SJCRH30 (cell line): ENCODE results near the gene DDX39A. TPM values are rescaled to one million over a fixed set of nuclear protein-coding genes. Genes with fewer than 3 reads are reported as not detected.

ENCODE experiments used
- DNase-seq, 2 experiments: peaks; one replicate each; pipeline ENCODE4 v3.0.0-alpha.2; 2015 to 2020
- H3K27ac ChIP-seq: fragments of 250-450 bp; sonication (Bioruptor Pico); 2 replicates; pipeline ENCODE4 v1.5.1; 2020; ENCODE audit warnings: mild to moderate bottlenecking, moderate library complexity
- H3K27me3 ChIP-seq: fragments of 250-450 bp; sonication (Bioruptor Pico); 2 replicates; pipeline ENCODE4 v1.5.1; 2020; ENCODE audit warnings: mild to moderate bottlenecking, moderate library complexity
- H3K36me3 ChIP-seq: fragments of 250-450 bp; sonication (Bioruptor Pico); 2 replicates; pipeline ENCODE4 v1.5.1; 2020; ENCODE audit warnings: mild to moderate bottlenecking, moderate library complexity
- H3K4me1 ChIP-seq: fragments of 250-450 bp; sonication (Bioruptor Pico); 2 replicates; pipeline ENCODE4 v1.5.1; 2020; ENCODE audit warnings: mild to moderate bottlenecking, moderate library complexity
- H3K4me3 ChIP-seq: fragments of 250-450 bp; sonication (Bioruptor Pico); 2 replicates; pipeline ENCODE4 v1.5.1; 2020; ENCODE audit warnings: mild to moderate bottlenecking, moderate library complexity
- H3K9me3 ChIP-seq: fragments of 250-450 bp; sonication (Bioruptor Pico); replicated peaks from 2 replicates; pipeline ENCODE4 v1.5.1; 2020; ENCODE audit warnings: mild to moderate bottlenecking, moderate library complexity
- total RNA-seq: library from RNA; depleted of rRNA; stranded (reverse); fragments of >200 nt; shearing (Covaris generic); gene quantifications from 2 replicates; pipeline ENCODE4 v1.2.3, GENCODE V29; 2014

DDX39A gene
- total RNA-seq, 1 experiment from 2014 or later: 188 TPM

- Histone ChIP-seq H3K4me3 (no peak overlapping the region), H3K27ac (no peak overlapping the region), H3K27me3 (no peaks in the 10 kb centered on the region), H3K9me3 (no peaks in the 10 kb centered on the region), H3K4me1 (peaks cover 21% of the 10 kb centered on the region), H3K36me3 (peaks cover 30% of the 10 kb centered on the region)
- DNase-seq: no peak
These were observed 2.3 kb downstream of the DDX39A start for GRCh38 chr19:14416817-14417231.

GRCh38 chr19:14414926-14415690 lies 4.0 kb downstream of the DDX39A start:
- Histone ChIP-seq H3K4me3 (no peak overlapping the region), H3K27ac (no peak overlapping the region), H3K4me1 (peaks cover 21% of the 10 kb centered on the region), H3K9me3 (no peaks in the 10 kb centered on the region), H3K36me3 (peaks cover 47% of the 10 kb centered on the region), H3K27me3 (no peaks in the 10 kb centered on the region)
- DNase-seq: no peak

GRCh38 chr19:14413693-14414181 lies 5.4 kb downstream of the DDX39A start:
- H3K4me3 ChIP-seq: no peak overlapping the region
- no peaks in the 10 kb centered on the region for H3K27me3 ChIP-seq
- no peaks in the 10 kb centered on the region for H3K9me3 ChIP-seq
- peak; percentile 66 to 77 for DNase-seq
- no peak overlapping the region; the same call in 1 of the 2 replicates for H3K27ac ChIP-seq
- peaks cover 61% of the 10 kb centered on the region for H3K36me3 ChIP-seq
- peaks cover 18% of the 10 kb centered on the region for H3K4me1 ChIP-seq

GRCh38 chr19:14412996-14413692 lies 6.0 kb downstream of the DDX39A start:
- H3K36me3 ChIP-seq: peaks cover 66% of the 10 kb centered on the region
- no peak for DNase-seq
- H3K4me1 ChIP-seq: peaks cover 18% of the 10 kb centered on the region

GRCh38 chr19:14412324-14412995 lies 6.7 kb downstream of the DDX39A start:
- Histone ChIP-seq H3K36me3 (peaks cover 73% of the 10 kb centered on the region), H3K4me3 (no peak overlapping the region)
- no peak for DNase-seq

More at GRCh38 chr19:14412996-14413692, 6.0 kb downstream of the DDX39A start:
- H3K27me3 ChIP-seq: no peaks in the 10 kb centered on the region
- no peak overlapping the region; the same call in 1 of the 2 replicates for H3K27ac ChIP-seq
- no peaks in the 10 kb centered on the region for H3K9me3 ChIP-seq
- no peak overlapping the region for H3K4me3 ChIP-seq

GRCh38 chr19:14411938-14412245 lies 7.2 kb downstream of the DDX39A start:
- H3K9me3 ChIP-seq: no peaks in the 10 kb centered on the region
- peaks cover 18% of the 10 kb centered on the region for H3K4me1 ChIP-seq
- no peak for DNase-seq
- no peak overlapping the region for H3K27ac ChIP-seq
- H3K27me3 ChIP-seq: no peaks in the 10 kb centered on the region
- no peak overlapping the region for H3K4me3 ChIP-seq
- peaks cover 79% of the 10 kb centered on the region for H3K36me3 ChIP-seq

More at GRCh38 chr19:14412324-14412995, 6.7 kb downstream of the DDX39A start:
- Histone ChIP-seq H3K9me3 (no peaks in the 10 kb centered on the region), H3K27me3 (no peaks in the 10 kb centered on the region), H3K4me1 (peaks cover 18% of the 10 kb centered on the region), H3K27ac (no peak overlapping the region)

- no peak for DNase-seq
- no peak overlapping the region for H3K4me3 ChIP-seq
- H3K27me3 ChIP-seq: no peaks in the 10 kb centered on the region
- peaks cover 81% of the 10 kb centered on the region for H3K36me3 ChIP-seq
- H3K27ac ChIP-seq: no peak overlapping the region
- H3K9me3 ChIP-seq: no peaks in the 10 kb centered on the region
- H3K4me1 ChIP-seq: peaks cover 18% of the 10 kb centered on the region
These were observed 7.8 kb downstream of the DDX39A start for GRCh38 chr19:14411161-14411937.

GRCh38 chr19:14410091-14411051 lies 8.8 kb downstream of the DDX39A start:
- Histone ChIP-seq H3K36me3 (peaks cover 82% of the 10 kb centered on the region), H3K9me3 (no peaks in the 10 kb centered on the region), H3K4me3 (no peak overlapping the region), H3K4me1 (peaks cover 18% of the 10 kb centered on the region), H3K27ac (no peak overlapping the region), H3K27me3 (no peaks in the 10 kb centered on the region)
- DNase-seq: no peak

- DNase-seq: no peak
- H3K27me3 ChIP-seq: no peaks in the 10 kb centered on the region
- no peaks in the 10 kb centered on the region for H3K9me3 ChIP-seq
- H3K4me1 ChIP-seq: peaks cover 16% of the 10 kb centered on the region
- no peak overlapping the region for H3K4me3 ChIP-seq
- H3K27ac ChIP-seq: no peak overlapping the region
- H3K36me3 ChIP-seq: peaks cover 84% of the 10 kb centered on the region
These were observed 9.8 kb downstream of the DDX39A start for GRCh38 chr19:14409146-14410023.

GRCh38 chr19:14408491-14409145 lies 10.5 kb downstream of the DDX39A start:
- Histone ChIP-seq H3K27me3 (no peaks in the 10 kb centered on the region), H3K9me3 (no peaks in the 10 kb centered on the region), H3K36me3 (peaks cover 85% of the 10 kb centered on the region), H3K4me3 (no peak overlapping the region), H3K4me1 (peaks cover 9% of the 10 kb centered on the region), H3K27ac (no peak overlapping the region)
- no peak for DNase-seq

- Histone ChIP-seq H3K9me3 (no peaks in the 10 kb centered on the region), H3K36me3 (peaks cover 82% of the 10 kb centered on the region), H3K27me3 (no peaks in the 10 kb centered on the region)
These were observed 11.3 kb downstream of the DDX39A start for GRCh38 chr19:14407605-14408484.

More at GRCh38 chr19:14407605-14408484, 11.3 kb downstream of the DDX39A start:
- DNase-seq: no peak
- Histone ChIP-seq H3K4me1 (peaks cover under 1% of the 10 kb centered on the region; the same call in 1 of the 2 replicates), H3K27ac (no peak overlapping the region), H3K4me3 (no peak overlapping the region)
